Caco-2 (cell line): Measurements from ENCODE around the gene P2RX6. TPM values are rescaled to one million over a fixed set of nuclear protein-coding genes. Genes with fewer than 3 reads are reported as not detected.

Source experiments
- BruUV-seq: library from RNA; stranded (reverse); fragments of 400-500 nt; replicated peaks from 2 replicates; lab custom pipeline; 2021; lab: Mats Ljungman, UMichigan
- CTCF ChIA-PET: fragments of 300-600 bp; sonication (Branson Sonifier 250); formaldehyde crosslinking; loops from one replicate; lab custom pipeline; 2022; ENCODE audit warnings: antibody characterized with exemption; lab: Charles Lee
- POLR2A ChIA-PET: fragments of 300-600 bp; sonication (Branson Sonifier 250); formaldehyde crosslinking; loops from one replicate; lab custom pipeline; 2022; ENCODE audit warnings: antibody characterized with exemption; lab: Charles Lee
- DNase-seq, 2 experiments: peaks; one replicate each; pipeline versions ENCODE4 v3.0.0 to v3.0.0-alpha.2; 2020 to 2022
- H3K27me3 ChIP-seq: replicated peaks from 2 replicates; pipeline ENCODE4 v1.6.0; 2011; ENCODE audit warnings: low read length; ENCODE audit not compliant: control insufficient read depth, insufficient read depth
- H3K36me3 ChIP-seq: 2 replicates; pipeline ENCODE4 v1.5.1; 2011; ENCODE audit warnings: low read length; ENCODE audit not compliant: control insufficient read depth, insufficient read depth
- H3K4me1 ChIP-seq: fragments of 250-450 bp; sonication (Bioruptor Pico); 2 replicates; pipeline ENCODE4 v1.5.1; 2020; ENCODE audit warnings: mild to moderate bottlenecking
- H3K4me3 ChIP-seq: 2 replicates; pipeline ENCODE4 v1.5.1; 2011; ENCODE audit warnings: low read depth, mild to moderate bottlenecking, control low read depth, low read length
- H3K9me3 ChIP-seq: fragments of 250-450 bp; sonication (Bioruptor Pico); 2 replicates; pipeline ENCODE4 v1.5.1; 2020; ENCODE audit warnings: mild to moderate bottlenecking, moderate library complexity
- H3K27ac Mint-ChIP-seq: one replicate; pipeline ENCODE4 v1.8.0; 2022; ENCODE audit warnings: mixed read lengths; ENCODE audit not compliant: unreplicated experiment
- H3K27me3 Mint-ChIP-seq: one replicate; pipeline ENCODE4 v1.8.0; 2022; ENCODE audit warnings: mixed read lengths; ENCODE audit not compliant: insufficient read depth, unreplicated experiment
- H3K36me3 Mint-ChIP-seq: one replicate; pipeline ENCODE4 v1.8.0; 2022; ENCODE audit warnings: mild to moderate bottlenecking, mixed read lengths; ENCODE audit not compliant: insufficient read depth, unreplicated experiment
- H3K4me1 Mint-ChIP-seq: one replicate; pipeline ENCODE4 v1.8.0; 2022; ENCODE audit warnings: low read depth, mixed read lengths; ENCODE audit not compliant: unreplicated experiment
- H3K4me3 Mint-ChIP-seq: one replicate; pipeline ENCODE4 v1.8.0; 2022; ENCODE audit warnings: mild to moderate bottlenecking, moderate library complexity, mixed read lengths; ENCODE audit not compliant: unreplicated experiment
- H3K9me3 Mint-ChIP-seq: one replicate; pipeline ENCODE4 v1.8.0; 2022; ENCODE audit warnings: mixed read lengths; ENCODE audit not compliant: unreplicated experiment
- CTCF ChIP-seq, 2 experiments: fragments of 200-600 bp in 1 of 2; IDR thresholded peaks; 1 replicate in 1 of 2; 2 replicates in 1 of 2; pipeline versions ENCODE4 v1.5.1 to v1.8.0; 2011 to 2022; ENCODE audit warnings: antibody characterized with exemption in 1 of 2, control low read depth in 1 of 2, inconsistent platforms in 1 of 2, low read depth in 1 of 2, low read length in 1 of 2, mild to moderate bottlenecking in 1 of 2, moderate library complexity in 1 of 2; ENCODE audit not compliant: insufficient read depth in 1 of 2, severe bottlenecking in 1 of 2, unreplicated experiment in 1 of 2
- intact Hi-C: fragments of 100-400 bp; cut with micrococcal nuclease; formaldehyde crosslinking; loops from one replicate; pipeline ENCODE4 v1.10.0; 2022; ENCODE audit not compliant: unreplicated experiment
- total RNA-seq: library from RNA; stranded (reverse); gene quantifications from 2 replicates; pipeline ENCODE4 v1.2.3, GENCODE V29; 2022

The P2RX6 gene
- total RNA-seq, 1 experiment from 2014 or later = 0.11 TPM

GRCh38 chr22:20983081-20983771, 31.7 kb upstream of the P2RX6 start:
- no peak for DNase-seq
- no peaks in the 10 kb centered on the region for H3K4me1 Mint-ChIP-seq
- H3K27ac Mint-ChIP-seq = no peak overlapping the region
- no peak for TF ChIP-seq CTCF (IDR thresholded peaks at IDR 0.05; ENCODE audit: insufficient read depth in 1 of 2, low read depth in 1 of 2, low read length in 1 of 2, severe bottlenecking in 1 of 2, unreplicated experiment in 1 of 2)
- Histone ChIP-seq H3K27me3 (no peaks in the 10 kb centered on the region), H3K36me3 (no peaks in the 10 kb centered on the region), H3K4me3 (peak overlapping the region; percentile 95), H3K4me1 (peaks cover 14% of the 10 kb centered on the region; the same call in 1 of the 2 replicates), H3K9me3 (0 out of 2 replicates have a peak, but pooled peaks cover 3% of the 10 kb centered on the region)
- intact Hi-C loops = no loop called here
- peak overlapping the region; percentile 85 for H3K4me3 Mint-ChIP-seq
- peaks cover 12% of the 10 kb centered on the region for H3K36me3 Mint-ChIP-seq
- ChIA-PET CTCF (no interaction called here), POLR2A (no interaction called here)
- H3K27me3 Mint-ChIP-seq = no peaks in the 10 kb centered on the region
- BruUV-seq = no TSS peak
- peaks cover 8% of the 10 kb centered on the region for H3K9me3 Mint-ChIP-seq

GRCh38 chr22:20985720-20986119, 29.2 kb upstream of the P2RX6 start:
- ChIA-PET POLR2A (no interaction called here), CTCF (no interaction called here)
- H3K36me3 Mint-ChIP-seq = peaks cover 14% of the 10 kb centered on the region
- peaks cover 13% of the 10 kb centered on the region; the same call in 1 of the 2 replicates for H3K4me1 ChIP-seq
- no peak overlapping the region for H3K27ac Mint-ChIP-seq
- no peaks in the 10 kb centered on the region for H3K9me3 ChIP-seq
- no peaks in the 10 kb centered on the region for H3K27me3 ChIP-seq
- no peak for TF ChIP-seq CTCF (IDR thresholded peaks at IDR 0.05; ENCODE audit: insufficient read depth in 1 of 2, low read depth in 1 of 2, low read length in 1 of 2, severe bottlenecking in 1 of 2, unreplicated experiment in 1 of 2)
- H3K36me3 ChIP-seq = no peaks in the 10 kb centered on the region
- H3K4me1 Mint-ChIP-seq = no peaks in the 10 kb centered on the region
- H3K27me3 Mint-ChIP-seq = no peaks in the 10 kb centered on the region
- no TSS peak for BruUV-seq
- H3K4me3 Mint-ChIP-seq = no peak overlapping the region
- no peaks in the 10 kb centered on the region for H3K9me3 Mint-ChIP-seq
- no peak overlapping the region for H3K4me3 ChIP-seq
- intact Hi-C loops = no loop called here
- no peak for DNase-seq

- Histone ChIP-seq H3K27me3 (no peaks in the 10 kb centered on the region), H3K4me3 (no peak overlapping the region), H3K4me1 (peaks cover 7% of the 10 kb centered on the region; the same call in 1 of the 2 replicates), H3K36me3 (no peaks in the 10 kb centered on the region), H3K9me3 (no peaks in the 10 kb centered on the region)
- H3K36me3 Mint-ChIP-seq = peaks cover 17% of the 10 kb centered on the region
- no peak overlapping the region for H3K27ac Mint-ChIP-seq
- intact Hi-C loops = no loop called here
- DNase-seq = no peak
- no peaks in the 10 kb centered on the region for H3K9me3 Mint-ChIP-seq
- no peaks in the 10 kb centered on the region for H3K4me1 Mint-ChIP-seq
- ChIA-PET CTCF (no interaction called here), POLR2A (no interaction called here)
- no peaks in the 10 kb centered on the region for H3K27me3 Mint-ChIP-seq
- no TSS peak for BruUV-seq
- H3K4me3 Mint-ChIP-seq = no peak overlapping the region
- TF ChIP-seq CTCF (IDR thresholded peaks at IDR 0.05; ENCODE audit: insufficient read depth in 1 of 2, low read depth in 1 of 2, low read length in 1 of 2, severe bottlenecking in 1 of 2, unreplicated experiment in 1 of 2) = no peak
These were observed 28.6 kb upstream of the P2RX6 start for GRCh38 chr22:20986365-20986764.
